SU-DHL-6 (cell line): Measurements from ENCODE around the gene PTGES3.

Experiments used
- EZH2phosphoT487 ChIP-seq: fragments of 200-600 bp; sonication (generic), shearing (Covaris generic); conservative IDR thresholded peaks from 2 replicates; pipeline ENCODE4 v1.6.1; 2018; ENCODE audit warnings: mild to moderate bottlenecking, antibody characterized with exemption, low read length, moderate library complexity, mixed read lengths
- TF ChIP-seq, protein P1 (sequence below): fragments of 200-600 bp; sonication (generic); IDR thresholded peaks from one replicate; pipeline ENCODE4 v1.5.1; 2017; ENCODE audit warnings: antibody characterized with exemption, mild to moderate bottlenecking, low read length, moderate library complexity; ENCODE audit not compliant: insufficient read depth, poor library complexity, severe bottlenecking

DNA sequence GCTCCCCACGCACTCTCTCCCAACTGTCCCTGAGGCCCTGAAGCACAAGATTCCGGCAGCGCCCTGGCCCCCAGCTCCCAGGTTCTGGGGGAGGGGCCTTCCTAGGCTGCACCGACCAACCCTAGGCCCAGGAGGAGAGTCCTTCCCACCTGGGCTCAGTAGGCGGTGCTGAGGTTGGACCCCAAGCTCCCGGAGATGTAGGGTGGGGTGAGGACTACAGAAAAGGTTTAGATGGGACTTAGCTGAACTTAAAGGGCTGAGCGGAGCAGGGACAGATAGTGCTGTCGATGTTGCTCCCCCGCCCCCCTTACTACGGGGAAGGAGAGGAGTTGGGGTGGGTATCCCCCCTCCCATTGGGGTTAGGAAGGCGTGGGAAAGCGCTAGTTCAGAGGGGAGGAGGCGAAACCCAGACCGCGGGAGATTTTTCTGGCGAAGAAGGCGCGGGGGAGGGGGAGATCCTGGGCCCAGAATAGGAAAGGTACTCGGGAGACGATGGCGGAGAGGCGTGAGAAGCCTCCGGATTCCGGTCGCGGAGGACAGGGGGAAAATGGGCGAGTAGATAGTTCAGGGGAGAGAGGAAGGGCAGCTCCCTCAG, 53.7 kb downstream of the PTGES3 start:
- TF ChIP-seq, protein P1, sequence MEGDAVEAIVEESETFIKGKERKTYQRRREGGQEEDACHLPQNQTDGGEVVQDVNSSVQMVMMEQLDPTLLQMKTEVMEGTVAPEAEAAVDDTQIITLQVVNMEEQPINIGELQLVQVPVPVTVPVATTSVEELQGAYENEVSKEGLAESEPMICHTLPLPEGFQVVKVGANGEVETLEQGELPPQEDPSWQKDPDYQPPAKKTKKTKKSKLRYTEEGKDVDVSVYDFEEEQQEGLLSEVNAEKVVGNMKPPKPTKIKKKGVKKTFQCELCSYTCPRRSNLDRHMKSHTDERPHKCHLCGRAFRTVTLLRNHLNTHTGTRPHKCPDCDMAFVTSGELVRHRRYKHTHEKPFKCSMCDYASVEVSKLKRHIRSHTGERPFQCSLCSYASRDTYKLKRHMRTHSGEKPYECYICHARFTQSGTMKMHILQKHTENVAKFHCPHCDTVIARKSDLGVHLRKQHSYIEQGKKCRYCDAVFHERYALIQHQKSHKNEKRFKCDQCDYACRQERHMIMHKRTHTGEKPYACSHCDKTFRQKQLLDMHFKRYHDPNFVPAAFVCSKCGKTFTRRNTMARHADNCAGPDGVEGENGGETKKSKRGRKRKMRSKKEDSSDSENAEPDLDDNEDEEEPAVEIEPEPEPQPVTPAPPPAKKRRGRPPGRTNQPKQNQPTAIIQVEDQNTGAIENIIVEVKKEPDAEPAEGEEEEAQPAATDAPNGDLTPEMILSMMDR: no peak
- no peak for TF ChIP-seq EZH2phosphoT487
